ENCODE measurements around the gene ACTL6A. TPM values are rescaled to one million over a fixed set of nuclear protein-coding genes. Genes with fewer than 3 reads are reported as not detected.

The ACTL6A gene
- total RNA-seq, 2 donors from 2014 or later: 27.0 to 28.9 TPM

Other genes with a start within 250 kb of the ACTL6A start
- 10 to 100 TPM; 31.6 to 40.9 TPM for gene ZNF639, start 239.9 kb upstream of the ACTL6A start, total RNA-seq
- gene MFN1, start 215.2 kb upstream of the ACTL6A start, total RNA-seq: 10 to 100 TPM; 45.1 to 51.2 TPM
- gene GNB4, start 111.5 kb upstream of the ACTL6A start, total RNA-seq: 10 to 100 TPM; 59.0 to 66.6 TPM
- gene MRPL47, start 41.7 kb downstream of the ACTL6A start, total RNA-seq: 10 to 100 TPM; 29.0 to 33.7 TPM
- gene NDUFB5, start 41.9 kb downstream of the ACTL6A start, total RNA-seq: 10 to 100 TPM; 54.6 to 82.9 TPM
- 10 to 100 TPM; 12.1 to 13.6 TPM for gene USP13, start 90.1 kb downstream of the ACTL6A start, total RNA-seq